SKM-1 (cell line): ENCODE results near the gene BIN1.

ENCODE experiments used
- DNase-seq: peaks from one replicate; lab custom pipeline; 2025; ENCODE audit not compliant: unreplicated experiment; lab: John Stamatoyannopoulos, UW

BIN1 gene

DNA sequence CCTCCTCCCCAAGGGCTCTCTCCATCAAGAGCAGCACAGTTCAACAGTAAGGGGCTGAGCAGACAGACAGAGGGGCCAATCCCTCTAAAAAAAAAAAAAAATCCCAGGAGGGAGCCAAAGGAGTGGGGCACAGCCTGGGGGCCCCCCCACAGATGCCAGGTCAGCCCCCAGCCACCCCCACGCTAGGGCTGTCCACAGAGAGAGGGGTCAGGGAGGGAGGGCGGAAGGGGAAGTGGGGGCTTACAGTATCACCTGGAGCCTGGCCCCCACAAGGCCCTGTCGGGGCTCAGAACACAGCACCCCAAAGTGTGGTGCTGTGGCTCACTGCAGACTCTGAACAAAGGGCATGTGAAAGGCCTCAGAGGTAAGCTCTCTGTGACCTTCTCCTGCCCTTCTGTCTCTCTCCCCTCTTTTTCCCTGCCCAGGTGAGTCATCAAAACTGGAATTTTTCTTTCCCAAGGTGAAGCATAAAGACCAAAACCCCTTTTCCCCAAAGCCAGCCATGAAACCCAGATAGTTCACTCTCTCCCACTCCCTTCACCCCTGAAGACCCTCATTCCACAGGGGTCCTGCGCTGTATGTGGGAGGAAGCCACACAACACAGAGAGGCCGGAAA lies 13.9 kb downstream of the BIN1 start:
- DNase-seq = no peak

DNA sequence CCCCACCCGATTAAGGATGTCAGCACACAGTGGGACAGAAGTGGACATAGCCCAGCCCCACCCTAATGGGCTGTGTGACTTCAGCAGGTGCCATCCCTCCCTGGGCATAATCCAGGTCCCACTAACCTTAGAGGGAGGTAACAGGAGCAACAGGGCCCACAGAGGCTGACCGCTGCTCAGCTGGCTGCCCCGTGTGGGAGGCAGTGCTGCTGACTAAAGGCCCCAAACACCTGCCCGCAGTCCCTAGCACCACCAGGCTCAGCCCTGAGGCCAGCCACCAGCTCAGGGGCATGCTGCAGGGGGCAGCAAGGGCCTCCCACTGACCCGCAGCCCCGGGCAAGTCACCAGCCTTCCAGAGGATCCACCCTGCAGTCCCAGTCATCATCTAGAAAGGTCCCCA lies 14.6 kb downstream of the BIN1 start:
- no peak for DNase-seq

DNA sequence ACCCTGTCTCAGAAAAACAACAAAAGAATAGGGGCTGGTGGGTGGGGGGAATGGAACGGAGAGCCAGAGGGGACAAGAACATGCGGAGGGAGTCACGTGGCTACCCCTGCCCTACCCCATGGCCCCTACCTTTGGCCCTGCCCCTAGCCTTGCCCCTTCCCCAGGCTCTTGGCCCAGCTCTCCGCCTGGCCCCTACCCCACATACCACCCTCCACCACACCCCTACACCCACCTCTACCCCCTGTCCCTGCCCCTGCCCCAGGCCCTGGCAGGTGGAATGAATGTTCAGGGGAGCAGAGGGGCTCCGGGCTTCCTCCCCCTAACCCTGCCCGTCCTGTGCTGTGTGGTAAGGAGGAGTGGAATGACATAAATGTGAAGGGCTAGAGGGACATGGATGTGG lies 15.1 kb downstream of the BIN1 start:
- DNase-seq = no peak

DNA sequence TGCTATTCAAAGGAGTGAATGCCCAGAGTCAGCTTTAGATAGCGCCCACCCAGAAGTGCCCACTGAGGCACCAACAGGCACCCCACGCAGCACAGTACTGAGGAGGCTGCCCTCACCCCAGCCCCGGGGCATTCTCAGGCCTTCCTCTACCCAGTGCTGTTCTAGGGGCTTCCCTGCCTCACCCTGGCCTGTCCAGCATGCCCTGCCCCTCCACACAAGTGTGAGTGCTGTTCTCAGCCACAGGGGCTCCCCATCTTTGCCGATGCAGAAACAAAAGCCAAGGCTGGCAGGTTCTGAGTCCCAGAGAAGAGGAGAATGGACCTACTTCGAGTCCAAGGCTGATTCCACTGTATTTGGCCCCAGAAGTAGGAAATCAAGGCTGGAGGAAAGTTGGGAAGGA lies 15.8 kb downstream of the BIN1 start:
- no peak for DNase-seq

DNA sequence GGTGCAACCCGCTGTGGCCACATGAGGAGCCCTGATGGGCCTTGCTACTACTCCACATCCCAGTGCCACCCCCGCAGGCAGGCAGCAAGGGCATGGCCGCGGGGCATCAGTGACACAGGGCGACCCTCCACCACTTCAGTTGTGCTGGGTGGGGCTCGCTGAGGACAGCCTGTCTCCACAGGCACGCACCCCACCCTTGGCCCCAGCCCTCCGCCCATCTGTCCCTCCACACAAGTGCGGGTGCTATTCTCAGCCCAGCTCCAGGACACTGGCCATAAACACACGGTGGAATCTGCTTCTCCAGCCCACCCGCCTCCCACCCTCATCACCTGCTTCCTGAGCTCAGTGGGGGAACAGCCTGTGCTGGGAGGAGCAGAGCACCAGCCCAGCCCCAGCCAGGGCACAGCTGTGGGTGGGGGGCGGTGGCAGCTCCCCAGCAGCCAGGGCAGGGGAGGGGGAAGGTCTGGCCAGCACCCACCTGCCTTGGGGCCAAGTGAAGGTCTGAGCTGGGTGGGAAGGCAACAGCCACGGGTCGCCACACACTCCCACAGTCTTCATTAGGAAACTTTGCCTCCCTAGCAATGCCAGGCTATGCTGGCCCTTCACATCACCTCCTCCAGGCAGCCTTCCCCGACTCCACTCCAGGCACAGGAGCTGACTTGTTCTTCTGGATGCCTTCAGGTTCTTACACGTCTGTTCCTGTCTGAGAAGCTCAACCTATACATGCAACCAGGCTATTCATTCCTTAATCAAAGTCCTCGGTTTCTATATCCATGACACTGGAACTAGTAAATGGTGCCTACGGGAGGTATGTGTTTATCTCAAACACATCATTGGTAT lies 16.5 kb downstream of the BIN1 start:
- DNase-seq = no peak

DNA sequence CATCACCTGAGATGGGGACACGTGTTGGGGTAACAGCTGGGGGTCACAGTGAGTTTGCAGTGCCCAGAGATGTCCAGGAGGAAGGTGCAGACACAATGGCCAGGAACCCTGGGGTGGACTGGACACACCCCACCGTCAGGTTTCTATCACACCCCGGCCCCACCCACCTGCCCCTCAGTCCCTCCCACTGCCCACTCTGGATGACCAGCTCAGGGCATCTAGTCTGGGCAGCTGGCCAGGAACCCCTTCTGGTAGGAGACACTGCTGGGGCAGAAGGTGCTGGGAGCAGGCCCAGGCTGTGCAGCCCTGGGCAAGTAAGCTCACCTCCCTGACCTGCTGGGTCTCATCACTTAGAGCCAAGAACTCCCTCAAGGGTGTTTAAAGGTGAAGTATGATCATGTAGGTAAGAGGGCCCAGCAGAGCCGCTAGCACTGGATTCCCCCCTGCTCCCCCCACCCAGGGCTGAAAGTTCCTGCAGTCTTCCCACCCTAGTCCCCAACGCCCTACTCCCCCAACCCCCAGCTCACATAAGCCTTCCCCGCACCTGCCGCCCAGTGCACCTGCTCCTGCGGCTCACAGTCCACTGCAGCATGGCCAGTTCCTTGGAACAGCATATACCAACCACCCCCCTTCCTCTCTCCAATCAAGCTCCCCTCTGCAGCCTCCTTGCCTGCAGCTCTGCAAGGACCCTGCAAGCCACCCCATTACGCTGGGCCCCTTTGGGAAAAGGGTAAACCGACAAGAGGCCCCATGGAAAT lies 17.3 kb downstream of the BIN1 start:
- DNase-seq = no peak

DNA sequence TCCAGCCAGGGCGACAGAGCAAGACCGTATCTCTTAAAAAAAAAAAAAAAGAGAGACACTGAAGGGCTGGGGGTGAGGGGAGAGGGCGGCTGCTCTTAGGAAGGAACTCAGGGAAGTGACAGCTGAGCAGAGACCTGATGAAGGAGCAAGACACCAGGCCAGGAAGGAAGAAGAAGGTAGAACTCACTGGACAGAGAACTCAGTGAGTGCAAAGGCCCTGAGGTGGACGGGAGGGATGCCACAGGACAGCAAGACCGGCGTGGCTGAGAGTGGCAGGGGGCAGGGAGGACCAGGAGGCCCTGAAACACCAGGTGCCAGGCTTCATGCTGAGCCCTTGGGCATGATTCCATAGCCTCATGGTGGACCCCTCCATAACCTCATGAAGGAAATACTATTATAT lies 18.2 kb downstream of the BIN1 start:
- no peak for DNase-seq

DNA sequence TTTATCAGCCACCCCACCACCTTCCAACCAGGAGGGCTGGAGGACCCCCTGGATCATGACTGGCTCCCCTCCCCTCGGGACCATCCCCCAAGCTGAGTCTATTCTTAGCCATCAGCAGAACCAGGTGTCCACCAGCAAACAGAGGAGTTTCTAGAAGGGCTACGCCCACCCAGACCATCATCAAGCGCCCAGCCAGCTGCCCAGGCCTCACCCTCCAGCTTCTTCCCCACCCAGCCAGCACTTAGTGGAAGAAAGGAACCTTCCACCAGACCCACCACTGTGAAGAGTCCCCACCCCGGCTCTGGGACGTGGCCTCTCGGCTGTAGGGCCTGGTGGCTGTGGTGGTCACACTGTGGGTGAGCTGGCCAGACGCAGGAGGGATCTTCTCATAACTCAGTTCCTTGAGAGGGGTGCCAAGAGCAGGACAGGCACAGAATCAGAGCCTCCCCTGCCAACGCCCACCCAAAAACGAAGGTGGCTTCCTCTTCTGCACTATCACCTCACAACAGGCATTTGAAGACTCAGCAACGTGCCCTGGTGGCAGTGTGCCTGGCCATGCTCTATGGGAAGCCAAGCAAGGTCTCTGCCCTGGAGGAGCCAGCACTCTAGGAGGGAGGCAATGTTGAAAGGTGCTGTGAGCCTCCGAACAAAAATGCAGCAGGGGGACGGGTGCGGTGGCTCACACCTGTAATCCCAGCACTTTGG lies 19.0 kb downstream of the BIN1 start:
- no peak for DNase-seq

DNA sequence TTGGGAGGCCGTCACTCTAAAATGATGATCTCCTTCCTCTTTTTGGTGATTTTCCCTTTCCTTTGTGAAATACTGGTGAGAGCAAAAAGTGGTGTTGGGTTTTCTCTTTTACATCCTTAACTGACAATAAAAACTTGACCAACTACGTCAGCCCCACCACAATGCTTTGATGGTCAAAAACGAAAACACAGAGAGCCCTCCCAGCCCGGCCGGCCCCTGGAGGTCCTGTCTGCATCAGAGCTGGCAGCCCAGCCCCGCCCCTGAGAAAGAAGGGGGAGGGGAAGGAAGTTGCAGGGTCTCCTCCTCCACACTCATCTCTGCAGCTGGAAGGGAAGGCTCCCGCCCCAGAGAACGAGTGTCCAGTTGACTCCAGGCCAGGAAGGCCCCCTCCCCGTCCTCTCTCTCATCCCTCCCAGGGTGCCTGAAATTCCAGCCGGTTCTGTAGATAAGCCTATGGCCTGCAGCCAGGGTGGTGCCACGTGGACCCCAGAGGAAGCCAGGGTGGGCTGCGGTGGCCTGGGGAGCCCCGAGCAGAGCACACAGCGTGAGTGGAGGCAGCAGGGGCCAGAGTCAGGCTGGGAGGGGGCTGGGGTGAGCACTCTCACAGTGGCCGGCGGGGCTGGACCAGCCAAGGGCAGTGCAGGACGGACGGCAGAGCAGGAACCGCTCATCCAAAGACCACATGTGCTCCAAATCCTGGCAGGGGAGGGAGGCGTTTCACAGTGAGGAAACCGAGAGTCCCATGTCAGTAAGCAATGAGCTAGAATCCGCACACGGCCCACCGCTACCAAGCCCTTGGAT lies 19.8 kb downstream of the BIN1 start:
- peak; percentile 90 for DNase-seq

DNA sequence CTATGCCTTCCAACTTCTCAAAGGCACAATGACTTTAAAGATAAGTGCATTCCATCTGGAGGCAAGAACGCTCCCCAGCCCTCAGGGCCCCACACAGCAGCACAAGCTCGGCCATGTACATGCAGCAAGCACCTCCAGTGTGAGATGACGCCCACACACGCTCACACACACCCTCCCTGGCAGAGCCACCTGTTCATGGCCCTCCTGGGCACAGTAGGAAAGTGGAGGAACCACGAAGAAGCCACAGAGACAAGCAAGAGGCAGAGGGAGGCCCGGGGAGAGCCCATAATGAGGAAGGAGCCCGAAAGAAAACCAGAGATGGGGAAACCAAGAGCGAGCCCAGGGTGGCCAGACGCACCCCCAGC lies 21.7 kb downstream of the BIN1 start:
- peak; percentile 53 for DNase-seq

DNA sequence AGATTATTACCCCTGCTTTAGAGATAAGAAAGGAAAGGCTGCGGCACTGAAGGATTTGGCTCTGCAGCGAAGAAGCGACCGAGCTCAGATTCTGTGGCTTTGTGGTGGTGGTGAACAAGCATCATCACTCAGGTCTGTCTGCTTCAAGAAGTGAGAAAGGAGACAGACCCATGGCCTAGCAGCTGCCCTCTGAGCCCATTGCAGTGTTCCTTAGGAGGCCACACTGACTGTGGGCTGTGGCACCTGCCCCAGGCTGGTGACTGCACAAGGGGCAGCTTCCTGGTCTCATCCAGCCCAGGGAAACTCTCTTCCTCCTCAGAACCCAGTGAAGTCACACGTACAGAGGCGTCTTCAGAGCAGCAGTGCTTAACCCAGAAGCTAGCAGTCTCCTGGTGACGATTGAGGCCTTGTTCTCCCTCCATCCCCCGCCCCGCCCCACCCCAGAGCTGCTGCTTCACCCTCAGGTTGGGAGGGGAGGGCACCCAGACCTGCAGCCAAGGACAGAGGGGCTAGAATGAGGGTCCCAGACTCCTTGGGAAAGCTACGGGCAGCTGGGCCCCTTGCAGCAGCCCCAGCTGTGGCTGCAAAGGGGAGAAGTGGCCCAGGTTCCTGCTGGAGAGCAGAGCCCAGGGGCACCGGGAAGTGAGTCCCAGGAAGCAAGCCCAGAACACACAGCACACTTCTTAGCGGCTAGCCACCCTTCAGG lies 22.2 kb downstream of the BIN1 start:
- DNase-seq = no peak

DNA sequence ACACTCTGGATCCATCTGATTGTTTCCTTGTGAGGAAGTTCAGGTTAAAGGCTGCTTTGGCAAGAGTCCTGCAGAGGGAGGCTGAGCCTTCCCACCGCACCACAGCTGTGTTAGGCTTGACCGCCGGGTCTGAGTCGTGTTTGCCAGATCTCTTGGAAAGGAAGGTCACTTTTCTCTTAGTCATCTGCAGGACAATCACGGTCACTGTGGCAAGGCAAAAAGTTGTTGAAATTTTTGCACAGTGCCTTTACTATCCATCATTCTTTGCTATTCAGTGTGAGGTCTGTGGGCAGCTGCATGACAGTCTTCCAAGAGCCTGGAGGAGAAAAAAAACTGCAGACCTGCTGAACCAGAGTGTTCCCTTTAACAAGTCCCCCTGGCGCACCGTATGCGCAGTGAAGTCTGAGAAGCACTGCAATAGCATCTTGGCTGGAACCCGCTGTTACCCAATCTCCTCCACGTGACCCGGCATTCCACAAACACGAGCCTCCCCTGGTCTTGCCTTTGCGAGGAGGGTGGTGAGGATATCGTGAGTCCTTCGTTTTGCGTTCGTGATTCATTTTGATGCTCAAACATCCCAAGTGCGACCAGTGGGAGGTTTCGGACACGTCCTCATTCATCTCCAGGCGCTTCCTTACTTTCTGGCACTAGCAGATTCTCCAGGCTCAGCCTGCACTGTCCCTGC lies 23.0 kb downstream of the BIN1 start:
- no peak for DNase-seq

DNA sequence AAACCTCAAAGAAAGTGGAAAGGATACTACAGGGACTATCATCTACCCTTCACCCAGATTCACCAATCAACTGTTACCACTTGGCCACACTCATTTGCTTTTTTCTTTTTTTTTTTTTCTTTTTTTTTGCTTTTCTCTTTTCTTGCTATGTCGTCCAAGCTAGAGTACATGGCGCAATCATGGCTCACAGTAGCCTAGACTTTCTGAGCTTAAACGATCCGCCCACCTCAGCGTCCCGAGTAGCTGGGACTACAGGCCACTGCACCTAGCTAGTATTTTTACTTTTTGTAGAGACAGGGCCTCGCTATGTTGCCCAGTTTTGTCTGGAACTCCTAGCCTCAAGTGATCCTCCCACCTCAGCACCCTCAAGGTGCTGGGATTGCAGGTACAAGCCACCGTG lies 24.0 kb downstream of the BIN1 start:
- no peak for DNase-seq

DNA sequence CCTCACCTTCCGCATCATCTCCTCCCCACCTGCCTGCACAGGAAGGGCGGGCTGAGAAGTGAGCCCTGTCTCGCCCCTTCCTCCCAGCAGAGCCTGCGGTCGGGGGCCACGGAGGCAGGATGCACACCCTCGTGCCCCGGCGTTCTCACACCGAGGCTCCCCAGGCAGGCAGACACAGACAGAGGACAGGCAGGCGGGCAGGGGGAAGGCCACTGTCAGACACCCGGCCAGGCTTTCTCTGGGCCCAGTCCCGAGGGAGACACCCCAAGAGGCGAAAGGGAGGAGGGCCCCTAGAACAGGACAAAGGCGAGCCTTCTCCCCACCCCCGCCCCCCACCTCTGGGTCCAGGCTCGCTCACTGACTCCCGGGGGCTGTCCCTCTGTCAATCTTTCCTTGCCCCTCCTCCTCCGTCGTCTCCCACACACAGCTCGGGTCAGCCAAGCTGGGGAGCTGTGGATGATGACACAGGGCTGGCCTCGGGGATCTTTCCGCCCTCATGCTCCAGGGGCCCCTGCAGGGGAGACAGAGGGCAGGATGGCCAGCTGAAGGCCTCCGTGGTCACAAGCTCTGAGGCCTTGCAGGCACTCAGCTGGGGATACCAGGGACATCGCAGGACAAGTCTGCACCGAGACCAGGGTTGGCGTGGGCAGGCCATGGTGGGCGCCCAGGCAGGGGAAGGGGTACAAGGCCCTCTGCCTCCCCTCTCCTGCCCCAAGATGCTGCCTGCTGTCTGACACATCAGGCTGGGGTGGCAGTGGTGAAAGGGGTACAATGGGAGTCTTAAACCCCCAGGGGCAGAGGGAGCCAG lies 24.9 kb downstream of the BIN1 start:
- no peak for DNase-seq

DNA sequence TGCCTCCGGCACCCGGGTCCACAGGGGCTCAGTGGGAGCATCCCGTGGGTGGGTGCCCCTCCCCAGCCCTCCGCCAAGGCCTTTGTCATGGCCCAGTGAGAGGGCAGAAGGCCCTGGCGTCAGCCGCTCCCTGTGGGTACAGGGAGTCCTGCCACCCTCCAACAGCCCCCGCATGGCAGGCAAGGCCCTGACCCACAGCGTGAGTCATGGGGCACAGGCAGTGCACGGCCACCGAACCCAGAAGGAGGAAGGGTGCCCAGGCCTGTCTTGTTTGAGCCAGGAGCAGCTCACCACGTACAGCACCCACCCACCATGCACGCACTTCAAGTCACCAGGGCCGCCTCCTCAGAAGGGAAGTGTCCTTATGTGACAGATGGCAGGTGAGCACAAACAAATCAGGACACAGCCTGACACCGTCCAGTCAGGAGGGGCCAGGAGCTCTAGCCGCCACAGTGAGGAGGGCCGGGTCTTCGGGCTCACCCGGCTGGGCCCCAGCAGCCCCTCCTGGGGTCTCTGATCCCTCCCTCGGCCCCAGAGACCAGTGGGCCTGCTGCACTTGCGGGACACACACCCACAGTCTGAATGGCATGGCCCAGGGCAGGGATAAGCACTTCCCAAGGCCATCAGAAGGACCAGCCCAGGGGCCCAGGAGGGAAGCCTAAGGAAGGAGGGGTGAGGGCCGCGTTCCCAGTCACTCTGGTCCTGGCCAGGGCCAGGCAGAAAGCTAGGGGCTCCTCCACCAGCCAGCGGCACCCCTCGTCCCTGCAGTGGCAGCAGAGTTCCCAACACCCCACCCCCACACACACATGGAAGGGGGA lies 25.8 kb downstream of the BIN1 start:
- no peak for DNase-seq

DNA sequence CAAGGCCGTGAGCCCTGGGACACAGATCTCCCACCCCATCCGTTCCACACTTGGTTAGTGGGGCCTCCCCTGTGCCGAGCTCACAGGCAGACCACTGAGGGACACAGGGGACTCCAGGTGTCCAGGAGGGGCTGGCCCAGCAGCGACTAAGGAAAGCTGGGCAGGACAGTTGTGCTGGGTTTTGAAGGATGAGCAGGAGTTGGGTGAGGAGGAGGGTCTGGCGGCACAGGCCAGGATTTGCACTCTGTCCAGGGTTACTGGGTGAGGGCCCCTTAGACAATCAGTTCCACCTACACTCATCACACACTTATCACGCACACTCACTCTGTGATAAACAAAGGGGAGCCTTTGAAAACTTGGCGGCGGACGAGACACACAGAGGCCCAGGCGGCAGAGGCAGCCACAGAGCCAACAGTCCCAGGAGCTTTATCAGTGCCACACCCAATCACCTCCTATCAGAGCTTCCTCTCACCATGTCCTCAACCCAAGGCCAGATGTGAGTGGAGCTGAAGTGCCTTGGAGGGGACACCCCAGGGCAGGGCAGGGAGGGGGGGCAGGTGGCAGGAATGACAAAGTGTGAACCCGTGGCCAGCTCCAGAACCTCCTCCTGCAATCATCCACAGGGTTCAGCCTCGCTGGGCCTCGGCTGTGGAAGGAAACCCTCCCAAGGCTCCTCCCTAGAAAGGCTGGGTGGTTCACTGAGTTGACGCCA lies 26.6 kb downstream of the BIN1 start:
- DNase-seq = no peak

DNA sequence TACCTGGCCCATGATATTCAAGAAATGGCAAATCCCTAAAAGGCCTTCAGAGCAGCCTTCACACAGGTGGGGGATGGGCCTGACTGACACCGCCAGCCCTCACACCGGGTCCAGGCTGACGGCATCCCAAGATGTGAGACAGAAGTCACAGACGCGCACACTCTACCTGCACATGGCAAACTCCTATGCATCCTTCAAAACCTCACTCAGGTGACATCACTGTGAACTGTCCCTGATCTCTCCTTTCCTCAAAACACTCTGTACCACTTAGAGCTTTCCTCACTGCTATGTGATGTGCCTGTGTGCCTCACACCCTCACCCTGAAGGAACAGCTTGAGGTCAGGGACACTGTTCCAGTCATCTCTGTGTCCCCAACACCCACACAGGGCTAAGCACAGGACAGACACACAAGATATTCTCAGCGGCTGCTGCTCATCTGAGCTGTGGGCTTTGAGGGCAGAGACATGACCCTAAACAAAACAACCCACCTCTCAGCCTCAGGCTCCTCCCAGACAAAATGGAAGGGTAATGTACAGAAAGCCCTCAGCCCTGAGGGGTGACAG lies 27.5 kb downstream of the BIN1 start:
- DNase-seq = no peak
